Right ventricle myocardium inferior (tissue), 1 donor: ENCODE measurements around the gene PARVA. TPM values are rescaled to one million over a fixed set of nuclear protein-coding genes. Genes with fewer than 3 reads are reported as not detected.
"Not testable (repeated sequence)": the region's sequence is repeated elsewhere in the genome, so short reads cannot be mapped to it uniquely, and the experiment has no call there.

Source experiments
- ATAC-seq: fragments of 200-7000 bp; cut with Tn5 transposase; one replicate; pipeline ENCODE4 v1.9.1; 2020; ENCODE audit warnings: mild to moderate bottlenecking, moderate library complexity
- DNase-seq: peaks from one replicate; pipeline ENCODE4 v3.0.0; 2021; ENCODE audit errors: missing footprints
- intact Hi-C: fragments of 100-400 bp; cut with DNase I; formaldehyde crosslinking; loops from one replicate; pipeline ENCODE4 v1.11.0; 2022
- total RNA-seq: library from RNA; stranded (reverse); fragmentation: NEBNext Ultra II Directional; extraction: Animal tissue kit (Norgen Biotek cat#: 25700); gene quantifications from one replicate; pipeline ENCODE4 v1.2.1, GENCODE V29; 2021
- donor health status: DM: no; HTN: yes; CAD: no; lungs with severe emphysema.

Gene PARVA
- total RNA-seq, 1 donor from 2014 or later: 65.3 TPM

GRCh38 chr11:12505183-12505582, 127.8 kb downstream of the PARVA start:
- DNase-seq (no peak), ATAC-seq (no peak)
- intact Hi-C loops: loop anchor here (5.0 to 10.0 kb wide), 2 partner anchors 93 to 170 kb away; no protein-coding TSS in a partner anchor

- no peak for ATAC-seq
- intact Hi-C loops: loop anchor here (5.0 to 10.0 kb wide), 2 partner anchors 94 to 172 kb away; no protein-coding TSS in a partner anchor
- DNase-seq: no peak
Measured at GRCh38 chr11:12506404-12506921, 129.1 kb downstream of the PARVA start.

- ATAC-seq (no peak), DNase-seq (no peak)
- intact Hi-C loops: loop anchor here (5.0 to 10.0 kb wide), 2 partner anchors 95 to 173 kb away; no protein-coding TSS in a partner anchor
Measured at GRCh38 chr11:12507391-12507790, 130.0 kb downstream of the PARVA start.

GRCh38 chr11:12508151-12508751, 130.9 kb downstream of the PARVA start:
- intact Hi-C loops: loop anchor here (5.0 to 10.0 kb wide), 2 partner anchors 96 to 173 kb away; no protein-coding TSS in a partner anchor
- DNase-seq (no peak), ATAC-seq (peak; percentile 81)

GRCh38 chr11:12509371-12509770, 132.0 kb downstream of the PARVA start:
- DNase-seq (no peak), ATAC-seq (no peak)
- intact Hi-C loops: loop anchor here (5.0 to 10.0 kb wide), 2 partner anchors 97 to 175 kb away; no protein-coding TSS in a partner anchor

- no peak for ATAC-seq
- DNase-seq: no peak
- intact Hi-C loops: no loop called here
Measured at GRCh38 chr11:12512132-12512531, 134.8 kb downstream of the PARVA start.

- intact Hi-C loops: no loop called here
- ATAC-seq: no peak
- no peak for DNase-seq
Measured at GRCh38 chr11:12512826-12513395, 135.5 kb downstream of the PARVA start.

GRCh38 chr11:12516387-12517105, 139.2 kb downstream of the PARVA start:
- peak; percentile 56 for ATAC-seq
- intact Hi-C loops: no loop called here

GRCh38 chr11:12517306-12517705, 139.9 kb downstream of the PARVA start:
- no peak for ATAC-seq
- intact Hi-C loops: no loop called here
- DNase-seq: no peak

More at GRCh38 chr11:12516387-12517105, 139.2 kb downstream of the PARVA start:
- no peak for DNase-seq

- ATAC-seq (no peak), DNase-seq (no peak)
- intact Hi-C loops: no loop called here
Measured at GRCh38 chr11:12517741-12518140, 140.4 kb downstream of the PARVA start.

- ATAC-seq (no peak), DNase-seq (no peak)
- intact Hi-C loops: no loop called here
Measured at GRCh38 chr11:12518606-12519385, 141.4 kb downstream of the PARVA start.

- ATAC-seq (no peak), DNase-seq (no peak)
- intact Hi-C loops: no loop called here
Measured at GRCh38 chr11:12520054-12520453, 142.7 kb downstream of the PARVA start.

GRCh38 chr11:12520576-12520975, 143.2 kb downstream of the PARVA start:
- DNase-seq, ATAC-seq, intact Hi-C loops: not testable (repeated sequence)

- ATAC-seq: peak; percentile 16
- DNase-seq: no peak
- intact Hi-C loops: no loop called here
Measured at GRCh38 chr11:12523180-12523924, 146.0 kb downstream of the PARVA start.

GRCh38 chr11:12524865-12525264, 147.5 kb downstream of the PARVA start:
- ATAC-seq: peak; percentile 82
- DNase-seq: peak; percentile 79
- intact Hi-C loops: no loop called here

GRCh38 chr11:12525466-12526055, 148.2 kb downstream of the PARVA start:
- intact Hi-C loops: no loop called here
- DNase-seq: no peak
- no peak for ATAC-seq

GRCh38 chr11:12526789-12527188, 149.4 kb downstream of the PARVA start:
- ATAC-seq (no peak), DNase-seq (no peak)
- intact Hi-C loops: no loop called here

GRCh38 chr11:12528487-12528886, 151.1 kb downstream of the PARVA start:
- intact Hi-C loops: no loop called here
- ATAC-seq (no peak), DNase-seq (no peak)
